H1 (cell line): Measurements from ENCODE around the gene ELP4.

ENCODE experiments used
- CHD2 ChIP-seq: IDR thresholded peaks from 2 replicates; pipeline ENCODE4 v1.6.1; 2012; ENCODE audit warnings: low read length, improper control_type of control experiment
- CTCF ChIP-seq, 3 experiments: IDR thresholded peaks; 1 replicate in 2 of 3; 2 replicates in 1 of 3; pipeline versions ENCODE4 v1.5.1 to v1.6.1; 2011; ENCODE audit warnings: low read length in 3 of 3, mild to moderate bottlenecking in 3 of 3, inconsistent platforms in 2 of 3, low read depth in 1 of 3, moderate library complexity in 1 of 3; ENCODE audit not compliant: insufficient read depth in 1 of 3; ENCODE audit errors: control extremely low read depth in 1 of 3
- EZH2 ChIP-seq: fragments of 200-600 bp; sonication (generic); IDR thresholded peaks from 2 replicates; pipeline ENCODE4 v1.7.1; 2012; ENCODE audit warnings: low read depth, mild to moderate bottlenecking, moderate library complexity, low read length, inconsistent platforms; ENCODE audit not compliant: severe bottlenecking
- POLR2AphosphoS5 ChIP-seq: IDR thresholded peaks from 2 replicates; pipeline ENCODE4 v1.6.1; 2011; ENCODE audit warnings: low read depth, low read length
- SP1 ChIP-seq: IDR thresholded peaks from 2 replicates; pipeline ENCODE4 v1.6.1; 2011; ENCODE audit warnings: low read depth, low read length
- TAF1 ChIP-seq: IDR thresholded peaks from 2 replicates; pipeline ENCODE4 v1.6.1; 2011; ENCODE audit warnings: mild to moderate bottlenecking, low read depth, low read length
- TAF7 ChIP-seq: optimal IDR thresholded peaks from 2 replicates; pipeline ENCODE3; 2011; ENCODE audit warnings: low read depth, mild to moderate bottlenecking, inconsistent platforms, low read length, moderate library complexity, borderline replicate concordance
- USF2 ChIP-seq: IDR thresholded peaks from 2 replicates; pipeline ENCODE4 v1.6.1; 2011; ENCODE audit warnings: low read length, improper control_type of control experiment

DNA sequence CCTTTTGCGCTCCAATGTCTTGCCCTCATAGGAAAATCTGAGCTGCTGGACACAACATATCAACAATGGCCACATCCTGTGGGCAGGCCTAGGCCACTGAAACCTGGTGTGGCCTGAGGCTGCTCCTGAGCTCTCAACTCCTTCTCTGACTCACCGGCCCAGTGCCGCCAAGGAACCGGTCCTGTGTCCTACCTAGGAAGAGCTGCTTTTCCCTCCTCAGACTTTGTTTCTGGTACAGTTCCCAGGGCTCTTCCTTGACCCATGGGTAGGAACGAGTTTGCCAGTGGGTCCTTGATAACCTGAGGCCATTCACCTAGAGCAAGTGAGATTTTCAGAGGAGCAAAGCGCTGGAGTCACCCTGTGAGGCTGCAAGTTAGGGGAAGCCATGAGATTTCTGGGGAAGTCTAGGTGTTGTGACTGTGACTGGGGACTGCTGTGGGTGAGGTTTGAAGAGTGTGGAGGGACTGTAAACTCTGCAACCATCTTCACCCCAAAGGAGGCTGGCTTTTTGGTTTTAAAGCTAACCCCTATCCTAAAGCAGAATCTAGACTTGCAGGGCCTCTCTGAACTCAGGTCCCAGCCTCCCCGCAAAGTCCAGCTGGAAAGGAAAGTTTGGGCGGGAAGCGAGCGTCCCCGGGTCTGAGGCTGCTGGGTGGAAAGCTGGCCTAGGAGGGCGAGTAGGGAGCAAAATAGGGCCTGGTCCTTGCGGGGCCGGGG, 313.5 kb downstream of the ELP4 start:
- no peak for TF ChIP-seq TAF1
- no peak for TF ChIP-seq POLR2AphosphoS5
- TF ChIP-seq USF2 = no peak
- no peak for TF ChIP-seq CTCF (IDR thresholded peaks at IDR 0.05; ENCODE audit: control extremely low read depth in 1 of 3, insufficient read depth in 1 of 3, low read depth in 1 of 3, low read length in 3 of 3)
- no peak for TF ChIP-seq CHD2
- TF ChIP-seq EZH2 = peak; percentile 65
- no peak for TF ChIP-seq SP1
- TF ChIP-seq TAF7 = no peak
